ENCODE data around the gene GALNT17.

GRCh38 chr7:71633551-71634008 lies 501.6 kb downstream of the GALNT17 start:
- TF ChIP-seq FOXM1 (IDR thresholded peaks at IDR 0.05; ENCODE audit: borderline replicate concordance): no peak
- TF ChIP-seq CTBP1 (IDR thresholded peaks at IDR 0.05; ENCODE audit: borderline replicate concordance): no peak
- TF ChIP-seq SP1 (IDR thresholded peaks at IDR 0.05): no peak
- TF ChIP-seq NFRKB (IDR thresholded peaks at IDR 0.05): no peak
- no peak for TF ChIP-seq TARDBP (IDR thresholded peaks at IDR 0.05)
- TF ChIP-seq BHLHE40 (IDR thresholded peaks at IDR 0.05; ENCODE audit: borderline replicate concordance): no peak
- TF ChIP-seq ELF4 (IDR thresholded peaks at IDR 0.05): no peak
- no peak for TF ChIP-seq PKNOX1 (IDR thresholded peaks at IDR 0.05)
- no peak for TF ChIP-seq HDGF (IDR thresholded peaks at IDR 0.05; ENCODE audit: borderline replicate concordance)
- TF ChIP-seq LEF1 (IDR thresholded peaks at IDR 0.05; ENCODE audit: borderline replicate concordance): no peak
- TF ChIP-seq FOXK2 (IDR thresholded peaks at IDR 0.05): no peak
- TF ChIP-seq SUZ12 (IDR thresholded peaks at IDR 0.05): no peak
- no peak for TF ChIP-seq FOXA1 (IDR thresholded peaks at IDR 0.05)
- no peak for TF ChIP-seq ZNF384 (IDR thresholded peaks at IDR 0.05)
